Cardiac muscle cell (in vitro differentiated cells and primary cell): Measurements from ENCODE around the gene MYOM3. TPM values are rescaled to one million over a fixed set of nuclear protein-coding genes. Genes with fewer than 3 reads are reported as not detected.

Source experiments
- DNase-seq, 2 donors: peaks; one replicate each; pipeline versions ENCODE4 v3.0.0 to v3.0.0-alpha.2; 2010 to 2017; ENCODE audit warnings: low read depth in 1 of 2, low spot score in 1 of 2
- H3K27ac ChIP-seq: fragments of 200-600 bp; sonication (generic); 2 replicates; pipeline ENCODE4 v1.5.1; 2016
- H3K27me3 ChIP-seq: fragments of 200-600 bp; sonication (generic); 2 replicates; pipeline ENCODE4 v1.6.0; 2016; ENCODE audit warnings: control low read depth
- H3K36me3 ChIP-seq: fragments of 200-600 bp; sonication (generic); 2 replicates; pipeline ENCODE4 v1.5.1; 2016; ENCODE audit warnings: control low read depth
- H3K4me1 ChIP-seq: fragments of 200-600 bp; sonication (generic); 2 replicates; pipeline ENCODE4 v1.8.1; 2017; ENCODE audit warnings: low read depth, mild to moderate bottlenecking, mixed run types
- H3K4me3 ChIP-seq: fragments of 200-600 bp; sonication (generic); 2 replicates; pipeline ENCODE4 v1.5.1; 2016; ENCODE audit warnings: mild to moderate bottlenecking
- H3K9me3 ChIP-seq: fragments of 200-600 bp; sonication (generic); 2 replicates; pipeline ENCODE4 v1.5.1; 2017; ENCODE audit warnings: low read depth, mild to moderate bottlenecking, control low read depth
- polyA plus RNA-seq: library from polyadenylated mRNA; unstranded; fragments of >200 nt; fragmentation: Nextera tagmentation; extraction: Ambion mirVana; gene quantifications from 2 replicates; pipeline ENCODE4 v1.2.1, GENCODE V29; 2016
- total RNA-seq: library from RNA; depleted of rRNA; stranded (reverse); fragments of >200 nt; gene quantifications from 2 replicates; pipeline ENCODE4 v1.2.3, GENCODE V29; 2016
- TF ChIP-seq, protein P1 (sequence below): IDR thresholded peaks from 2 replicates; pipeline ENCODE4 v1.5.1; 2012; ENCODE audit warnings: low read depth, mild to moderate bottlenecking, low read length

The MYOM3 gene
- total and polyA plus RNA-seq, 2 experiments from 2014 or later: 0.71 TPM; not detected in 1

DNA sequence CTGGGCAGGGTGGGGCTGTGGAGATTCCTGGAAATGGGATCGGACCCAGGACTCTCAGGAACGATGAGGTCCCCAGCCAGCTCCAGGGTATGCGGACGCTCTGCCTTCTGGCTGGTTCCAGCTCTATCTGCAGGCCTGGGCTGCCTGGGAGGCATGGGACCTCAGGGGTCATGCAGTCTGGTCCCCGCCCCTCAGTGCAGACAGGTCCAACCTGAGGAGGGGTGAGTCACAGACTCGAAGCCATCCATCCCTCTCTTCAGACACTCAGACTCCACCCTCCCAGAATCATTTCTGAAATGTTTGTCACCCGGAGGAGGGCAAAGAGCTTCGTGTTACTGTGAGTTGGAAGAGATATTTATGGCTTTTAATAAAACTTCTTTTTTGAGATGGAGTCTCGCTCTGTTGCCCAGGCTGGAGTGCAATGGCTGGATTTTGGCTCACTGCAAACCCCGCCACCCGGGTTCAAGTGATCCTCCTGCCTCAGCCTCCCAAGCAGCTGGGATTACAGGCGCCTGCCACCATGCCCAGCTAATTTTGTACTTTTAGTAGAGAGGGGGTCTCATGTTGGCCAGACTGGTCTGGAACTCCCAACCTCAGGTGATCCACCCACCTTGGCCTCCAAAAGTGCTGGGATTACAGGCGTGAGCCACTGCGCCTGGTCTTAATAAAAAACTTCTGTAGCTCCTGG lies 5.9 kb upstream of the MYOM3 start:
- TF ChIP-seq, protein P1, sequence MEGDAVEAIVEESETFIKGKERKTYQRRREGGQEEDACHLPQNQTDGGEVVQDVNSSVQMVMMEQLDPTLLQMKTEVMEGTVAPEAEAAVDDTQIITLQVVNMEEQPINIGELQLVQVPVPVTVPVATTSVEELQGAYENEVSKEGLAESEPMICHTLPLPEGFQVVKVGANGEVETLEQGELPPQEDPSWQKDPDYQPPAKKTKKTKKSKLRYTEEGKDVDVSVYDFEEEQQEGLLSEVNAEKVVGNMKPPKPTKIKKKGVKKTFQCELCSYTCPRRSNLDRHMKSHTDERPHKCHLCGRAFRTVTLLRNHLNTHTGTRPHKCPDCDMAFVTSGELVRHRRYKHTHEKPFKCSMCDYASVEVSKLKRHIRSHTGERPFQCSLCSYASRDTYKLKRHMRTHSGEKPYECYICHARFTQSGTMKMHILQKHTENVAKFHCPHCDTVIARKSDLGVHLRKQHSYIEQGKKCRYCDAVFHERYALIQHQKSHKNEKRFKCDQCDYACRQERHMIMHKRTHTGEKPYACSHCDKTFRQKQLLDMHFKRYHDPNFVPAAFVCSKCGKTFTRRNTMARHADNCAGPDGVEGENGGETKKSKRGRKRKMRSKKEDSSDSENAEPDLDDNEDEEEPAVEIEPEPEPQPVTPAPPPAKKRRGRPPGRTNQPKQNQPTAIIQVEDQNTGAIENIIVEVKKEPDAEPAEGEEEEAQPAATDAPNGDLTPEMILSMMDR: no peak
- no peak overlapping the region for H3K27ac ChIP-seq
- no peaks in the 10 kb centered on the region for H3K4me1 ChIP-seq
- DNase-seq: no peak
- H3K27me3 ChIP-seq: no peaks in the 10 kb centered on the region
- H3K9me3 ChIP-seq: no peaks in the 10 kb centered on the region
- no peaks in the 10 kb centered on the region for H3K36me3 ChIP-seq
- no peak overlapping the region for H3K4me3 ChIP-seq

DNA sequence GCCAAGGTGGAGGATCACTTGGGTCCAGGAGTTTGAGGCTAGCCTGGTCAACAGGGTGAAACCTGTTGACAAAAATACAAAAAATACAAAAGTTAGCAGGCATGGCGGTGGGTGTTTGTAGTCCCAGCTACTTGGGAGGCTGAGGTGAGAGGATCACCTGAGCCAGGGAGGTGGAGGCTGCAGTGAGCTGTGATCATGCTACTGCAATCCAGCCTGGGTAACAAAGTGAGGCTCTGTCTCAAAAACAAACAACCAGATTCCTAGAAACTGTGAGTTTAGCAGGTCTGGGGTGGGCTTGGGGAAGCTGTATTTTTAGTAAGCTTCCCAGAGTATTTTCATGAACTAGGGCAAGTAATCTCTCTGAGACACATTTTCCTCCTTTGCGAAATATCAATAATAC lies 5.2 kb upstream of the MYOM3 start:
- no peak overlapping the region for H3K4me3 ChIP-seq
- no peaks in the 10 kb centered on the region for H3K36me3 ChIP-seq
- peaks cover 3% of the 10 kb centered on the region for H3K4me1 ChIP-seq
- no peaks in the 10 kb centered on the region for H3K27me3 ChIP-seq
- TF ChIP-seq, protein P1: no peak
- no peak overlapping the region for H3K27ac ChIP-seq
- no peak for DNase-seq
- no peaks in the 10 kb centered on the region for H3K9me3 ChIP-seq

DNA sequence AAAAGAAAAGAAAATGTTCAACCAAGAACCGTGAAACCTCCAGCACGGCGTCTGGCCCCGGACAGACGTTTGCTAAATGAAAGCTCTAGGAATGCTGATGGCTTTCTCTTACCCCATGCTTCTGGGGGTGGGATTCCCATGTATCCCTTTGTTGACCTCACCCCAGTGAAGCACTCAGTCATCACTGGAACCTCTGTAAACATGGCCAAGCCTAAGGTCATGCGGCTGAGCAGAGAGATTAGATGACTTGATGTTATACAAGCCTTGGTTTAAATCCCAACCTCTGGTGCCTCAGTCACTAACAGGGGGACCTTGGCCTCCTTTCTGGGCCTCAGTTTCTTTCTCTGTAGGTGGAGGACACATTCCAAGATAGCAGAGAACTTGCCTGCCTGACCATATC lies 2.8 kb upstream of the MYOM3 start:
- DNase-seq: no peak
- H3K36me3 ChIP-seq: no peaks in the 10 kb centered on the region
- H3K27ac ChIP-seq: no peak overlapping the region
- TF ChIP-seq, protein P1: no peak
- H3K4me1 ChIP-seq: peaks cover 8% of the 10 kb centered on the region
- no peaks in the 10 kb centered on the region for H3K9me3 ChIP-seq
- H3K27me3 ChIP-seq: no peaks in the 10 kb centered on the region
- no peak overlapping the region for H3K4me3 ChIP-seq

DNA sequence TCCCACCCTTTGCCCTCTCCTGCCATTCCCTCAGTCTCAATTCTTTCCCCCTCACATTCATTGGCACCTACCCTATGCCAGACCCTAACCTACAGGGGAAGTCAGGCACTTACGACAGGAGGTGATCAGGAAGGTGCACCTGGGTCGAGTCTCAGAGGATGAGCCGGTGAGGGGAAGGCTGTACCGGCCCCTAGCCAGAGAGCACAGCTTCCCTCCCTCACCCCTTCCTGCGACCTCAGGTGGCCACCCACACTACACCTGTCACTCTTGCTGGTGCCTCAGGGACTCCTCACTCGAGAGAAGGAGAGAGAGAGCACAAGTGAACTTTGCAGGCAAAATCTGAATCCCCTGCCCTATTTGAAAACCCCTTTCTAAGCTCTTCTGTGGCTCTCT lies 1.7 kb upstream of the MYOM3 start:
- Histone ChIP-seq H3K4me1 (peaks cover 8% of the 10 kb centered on the region), H3K4me3 (no peak overlapping the region), H3K27me3 (no peaks in the 10 kb centered on the region), H3K36me3 (no peaks in the 10 kb centered on the region), H3K27ac (no peak overlapping the region), H3K9me3 (no peaks in the 10 kb centered on the region)
- no peak for DNase-seq
- TF ChIP-seq, protein P1: no peak

DNA sequence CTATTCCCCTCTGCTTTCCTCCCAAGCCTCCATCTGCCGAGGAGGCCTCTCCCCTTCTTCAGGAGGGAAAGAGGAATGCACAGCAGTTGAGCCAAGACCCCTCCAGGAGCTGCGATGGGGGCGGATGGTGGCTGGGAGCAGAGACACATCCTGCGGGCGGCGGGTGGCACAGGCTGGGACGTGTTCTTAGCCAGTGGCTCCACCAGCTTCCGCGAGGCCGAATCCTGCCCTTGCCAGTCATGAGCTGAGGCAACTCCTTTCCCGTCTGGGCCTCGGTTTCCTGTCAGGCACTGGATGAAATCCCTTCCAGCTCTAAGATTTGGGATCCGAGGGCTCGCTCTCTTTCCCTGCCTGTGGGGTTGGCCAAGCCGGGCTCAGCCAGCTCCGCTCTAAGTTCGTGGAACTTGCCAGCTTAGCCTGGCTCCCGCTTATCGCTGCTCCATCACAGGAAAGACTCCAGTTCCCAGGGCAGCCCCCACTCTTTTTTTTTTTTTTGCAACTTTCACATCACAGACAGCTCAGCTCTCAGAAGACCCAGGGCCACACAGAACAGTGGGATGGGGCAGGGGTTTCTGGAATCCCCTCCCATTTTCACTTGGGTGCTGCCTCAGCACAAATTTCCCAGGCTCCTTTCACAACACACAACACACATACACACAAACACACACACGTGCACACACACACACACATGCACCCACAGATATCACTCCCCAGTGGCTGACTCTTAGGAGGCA lies 506 bp downstream of the MYOM3 start:
- no peaks in the 10 kb centered on the region for H3K9me3 ChIP-seq
- DNase-seq: peak in 1 of 2 donors; percentile 15
- no peak overlapping the region for H3K4me3 ChIP-seq
- H3K27me3 ChIP-seq: no peaks in the 10 kb centered on the region
- H3K27ac ChIP-seq: no peak overlapping the region
- no peaks in the 10 kb centered on the region for H3K36me3 ChIP-seq
- peaks cover 8% of the 10 kb centered on the region for H3K4me1 ChIP-seq
- TF ChIP-seq, protein P1: no peak
